CD4-positive, CD25-positive, alpha-beta regulatory T cell (primary cell): ENCODE results near the gene NPIPA1. TPM values are rescaled to one million over a fixed set of nuclear protein-coding genes. Genes with fewer than 3 reads are reported as not detected.
"Not testable (repeated sequence)": the region's sequence is repeated elsewhere in the genome, so short reads cannot be mapped to it uniquely, and the experiment has no call there.

Source experiments
- ATAC-seq, 2 donors: fragments of 150-1000 bp; cut with Tn5 transposase; one replicate each; pipeline ENCODE4 v1.10.0; 2021; ENCODE audit warnings: low read depth in 2 of 2, moderate number of reproducible peaks in 2 of 2, moderate library complexity in 1 of 2
- DNase-seq, 3 donors: peaks; one replicate each; pipeline versions ENCODE4 v3.0.0 to v3.0.0-alpha.2; 2012 to 2022; ENCODE audit warnings: mixed read lengths in 1 of 3
- H3K27ac ChIP-seq: one replicate; pipeline ENCODE4 v1.7.0; 2013; ENCODE audit warnings: mild to moderate bottlenecking, low read length; ENCODE audit not compliant: insufficient read depth, poor library complexity, severe bottlenecking
- H3K27me3 ChIP-seq: one replicate; pipeline ENCODE4 v1.7.0; 2013; ENCODE audit warnings: low read length; ENCODE audit not compliant: control insufficient read depth, insufficient read depth
- H3K36me3 ChIP-seq: one replicate; pipeline ENCODE4 v1.7.0; 2013; ENCODE audit warnings: mild to moderate bottlenecking, low read length, moderate library complexity; ENCODE audit not compliant: control insufficient read depth, insufficient read depth
- H3K4me1 ChIP-seq: 2 replicates; pipeline ENCODE4 v1.7.0; 2013; ENCODE audit warnings: mild to moderate bottlenecking, low read length; ENCODE audit not compliant: insufficient read depth, control insufficient read depth, poor library complexity, severe bottlenecking
- H3K4me3 ChIP-seq: one replicate; pipeline ENCODE4 v1.7.0; 2013; ENCODE audit warnings: low read depth, mild to moderate bottlenecking, low read length, moderate library complexity
- H3K9me3 ChIP-seq, 2 experiments: 1 replicate in 1 of 2; 2 replicates in 1 of 2; pipeline ENCODE4 v1.7.0; 2013; ENCODE audit warnings: low read length in 2 of 2, mild to moderate bottlenecking in 1 of 2, moderate library complexity in 1 of 2; ENCODE audit not compliant: control insufficient read depth in 2 of 2
- H3K27ac Mint-ChIP-seq, 3 donors: one replicate each; pipeline ENCODE4 v1.8.0; 2020 to 2022; ENCODE audit warnings: mild to moderate bottlenecking in 3 of 3, mixed read lengths in 3 of 3, moderate library complexity in 2 of 3
- H3K27me3 Mint-ChIP-seq: one replicate; pipeline ENCODE4 v1.8.0; 2022; ENCODE audit warnings: mild to moderate bottlenecking, mixed read lengths
- H3K36me3 Mint-ChIP-seq: one replicate; pipeline ENCODE4 v1.8.0; 2020; ENCODE audit warnings: mixed read lengths
- H3K4me1 Mint-ChIP-seq, 4 donors: one replicate each; pipeline ENCODE4 v1.8.0; 2020 to 2022; ENCODE audit warnings: mixed read lengths in 4 of 4, mild to moderate bottlenecking in 1 of 4
- H3K4me3 Mint-ChIP-seq, 4 donors: one replicate each; pipeline ENCODE4 v1.8.0; 2020 to 2022; ENCODE audit warnings: mild to moderate bottlenecking in 4 of 4, mixed read lengths in 4 of 4, moderate library complexity in 3 of 4
- H3K9me3 Mint-ChIP-seq, 7 donors: one replicate each; pipeline ENCODE4 v1.8.0; 2020 to 2022; ENCODE audit warnings: mixed read lengths in 7 of 7, mild to moderate bottlenecking in 3 of 7, moderate library complexity in 2 of 7
- polyA plus RNA-seq, 4 donors: library from polyadenylated mRNA; unstranded; fragments of 300-500 nt; fragmentation: Illumina TruSeq; gene quantifications; one replicate each; pipeline ENCODE4 v1.2.3, GENCODE V29; 2021
- total RNA-seq: library from RNA; stranded (reverse); gene quantifications from one replicate; pipeline ENCODE4 v1.2.3, GENCODE V29; 2022

The NPIPA1 gene
- total and polyA plus RNA-seq, 5 donors from 2014 or later = 0.42 to 109 (median 1.7) TPM

DNA sequence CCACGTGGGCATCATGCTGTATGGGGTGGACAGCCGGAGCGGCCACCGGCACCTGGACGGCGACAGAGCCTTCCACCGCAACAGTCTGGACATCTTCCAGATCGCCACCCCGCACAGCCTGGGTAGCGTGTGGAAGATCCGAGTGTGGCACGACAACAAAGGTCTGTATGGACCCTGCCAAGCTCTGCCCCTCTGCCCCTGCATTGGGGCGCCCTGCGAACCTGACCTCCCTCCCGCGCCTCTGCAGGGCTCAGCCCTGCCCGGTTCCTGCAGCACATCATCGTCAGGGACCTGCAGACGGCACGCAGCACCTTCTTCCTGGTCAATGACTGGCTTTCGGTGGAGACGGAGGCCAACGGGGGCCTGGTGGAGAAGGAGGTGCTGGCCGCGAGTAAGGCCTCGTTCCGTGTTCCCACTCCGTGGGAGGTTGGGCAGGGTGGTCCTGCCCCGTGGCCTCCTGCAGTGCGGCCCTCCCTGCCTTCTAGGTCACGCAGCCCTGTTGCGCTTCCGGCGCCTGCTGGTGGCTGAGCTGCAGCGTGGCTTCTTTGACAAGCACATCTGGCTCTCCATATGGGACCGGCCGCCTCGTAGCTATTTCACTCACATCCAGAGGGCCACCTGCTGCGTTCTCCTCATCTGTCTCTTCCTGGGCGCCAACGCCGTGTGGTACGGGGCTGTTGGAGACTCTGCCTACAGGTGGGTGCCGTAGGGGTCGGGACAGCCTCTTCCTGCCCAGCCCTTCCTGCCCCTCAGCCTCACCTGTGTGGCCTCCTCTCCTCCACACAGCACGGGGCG, 4.5 kb upstream of the NPIPA1 start:
- not testable (repeated sequence) for ATAC-seq, H3K4me1 ChIP-seq, H3K27me3 Mint-ChIP-seq, H3K36me3 Mint-ChIP-seq, H3K9me3 ChIP-seq, H3K27ac Mint-ChIP-seq, H3K27me3 ChIP-seq, H3K27ac ChIP-seq, H3K4me3 ChIP-seq, DNase-seq, H3K4me1 Mint-ChIP-seq, H3K9me3 Mint-ChIP-seq, H3K36me3 ChIP-seq, H3K4me3 Mint-ChIP-seq

DNA sequence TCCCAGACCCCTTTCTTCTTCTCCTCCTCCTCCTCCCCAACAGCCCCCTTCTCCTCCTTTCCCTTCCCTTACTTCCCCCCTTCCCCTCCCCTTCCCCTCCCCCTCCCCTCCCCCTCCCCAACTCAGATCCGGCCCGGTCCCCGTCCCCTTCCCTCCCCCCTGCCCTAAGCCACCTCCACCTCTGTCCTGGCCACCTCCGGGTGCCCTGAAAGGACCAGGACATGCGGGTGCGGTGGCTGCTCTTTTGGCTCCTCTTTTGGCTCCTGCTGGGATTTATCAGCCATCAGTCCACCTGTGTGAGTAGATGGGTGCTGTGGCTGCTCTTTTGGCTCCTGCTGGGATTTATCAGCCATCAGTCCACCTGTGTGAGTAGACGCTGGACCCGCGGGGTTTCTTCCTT, 751 bp downstream of the NPIPA1 start:
- H3K9me3 ChIP-seq, H3K4me1 Mint-ChIP-seq, H3K9me3 Mint-ChIP-seq, H3K36me3 Mint-ChIP-seq, DNase-seq, H3K27me3 ChIP-seq, ATAC-seq, H3K4me1 ChIP-seq, H3K4me3 Mint-ChIP-seq, H3K27me3 Mint-ChIP-seq, H3K36me3 ChIP-seq, H3K27ac Mint-ChIP-seq, H3K27ac ChIP-seq, H3K4me3 ChIP-seq: not testable (repeated sequence)

DNA sequence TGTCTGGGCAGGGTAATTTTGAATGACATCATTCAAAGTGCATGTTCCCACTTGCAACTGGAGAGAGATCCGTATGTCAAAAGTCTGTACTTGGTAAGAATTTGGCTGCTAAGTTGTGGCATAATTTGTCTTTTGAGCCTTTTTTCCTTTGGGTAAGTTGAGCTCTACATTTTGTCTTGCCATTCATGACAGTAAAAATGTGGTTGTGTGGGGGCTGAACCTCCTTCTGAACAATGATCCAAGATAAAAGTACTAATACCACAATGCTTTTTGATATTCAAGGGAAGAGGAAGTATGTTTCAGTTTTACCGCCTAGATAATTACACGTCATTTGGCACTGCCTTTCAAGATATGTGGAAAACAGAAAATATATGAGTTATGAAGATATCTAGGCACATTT, 5.4 kb downstream of the NPIPA1 start:
- not testable (repeated sequence) for H3K9me3 Mint-ChIP-seq, DNase-seq, H3K4me1 ChIP-seq, ATAC-seq, H3K4me3 ChIP-seq, H3K36me3 Mint-ChIP-seq, H3K4me1 Mint-ChIP-seq, H3K27ac Mint-ChIP-seq, H3K9me3 ChIP-seq, H3K36me3 ChIP-seq, H3K4me3 Mint-ChIP-seq, H3K27me3 ChIP-seq, H3K27ac ChIP-seq, H3K27me3 Mint-ChIP-seq

DNA sequence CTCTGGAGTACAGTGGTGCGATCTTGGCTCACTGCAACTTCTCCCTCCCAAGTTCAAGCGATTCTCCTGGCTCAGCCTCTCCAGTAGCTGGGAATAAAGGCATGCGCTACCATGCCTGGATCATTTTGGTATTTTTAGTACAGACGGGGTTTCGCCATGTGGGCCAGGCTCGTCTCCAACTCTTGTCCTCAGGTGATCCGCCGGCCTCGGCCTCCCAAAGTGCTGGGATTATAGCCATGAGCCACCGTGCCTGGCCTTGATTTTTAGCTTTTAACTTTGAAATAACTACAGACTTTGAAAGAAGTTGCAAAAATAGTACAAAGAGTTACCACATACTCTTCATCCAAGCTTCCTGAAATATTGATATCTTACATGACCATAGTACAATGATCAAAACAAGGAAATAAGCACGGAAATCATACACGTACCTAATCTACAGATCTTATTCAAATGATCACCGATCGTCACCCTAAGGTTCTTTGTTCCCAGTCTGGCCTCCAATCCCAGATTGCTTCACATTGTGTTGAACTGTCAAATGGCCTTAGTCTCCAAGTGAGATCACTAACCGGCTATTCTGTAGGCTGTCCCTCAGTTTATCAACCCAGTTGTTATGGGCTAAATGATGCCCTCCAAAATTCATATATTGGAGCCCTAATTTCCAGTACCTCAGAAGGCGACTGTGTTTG, 18.4 kb downstream of the NPIPA1 start:
- Histone ChIP-seq H3K27me3 (no peaks in the 10 kb centered on the region), H3K9me3 (no peaks in the 10 kb centered on the region), H3K4me3 (no peak overlapping the region), H3K4me1 (no peaks in the 10 kb centered on the region), H3K36me3 (no peaks in the 10 kb centered on the region), H3K27ac (no peak overlapping the region)
- H3K27me3 Mint-ChIP-seq = peaks cover 14% of the 10 kb centered on the region
- ATAC-seq (no peak), DNase-seq (no peak)
- no peak overlapping the region for H3K27ac Mint-ChIP-seq
- H3K36me3 Mint-ChIP-seq = no peaks in the 10 kb centered on the region
- no peaks in the 10 kb centered on the region for H3K9me3 Mint-ChIP-seq
- no peaks in the 10 kb centered on the region for H3K4me1 Mint-ChIP-seq
- H3K4me3 Mint-ChIP-seq = no peak overlapping the region

DNA sequence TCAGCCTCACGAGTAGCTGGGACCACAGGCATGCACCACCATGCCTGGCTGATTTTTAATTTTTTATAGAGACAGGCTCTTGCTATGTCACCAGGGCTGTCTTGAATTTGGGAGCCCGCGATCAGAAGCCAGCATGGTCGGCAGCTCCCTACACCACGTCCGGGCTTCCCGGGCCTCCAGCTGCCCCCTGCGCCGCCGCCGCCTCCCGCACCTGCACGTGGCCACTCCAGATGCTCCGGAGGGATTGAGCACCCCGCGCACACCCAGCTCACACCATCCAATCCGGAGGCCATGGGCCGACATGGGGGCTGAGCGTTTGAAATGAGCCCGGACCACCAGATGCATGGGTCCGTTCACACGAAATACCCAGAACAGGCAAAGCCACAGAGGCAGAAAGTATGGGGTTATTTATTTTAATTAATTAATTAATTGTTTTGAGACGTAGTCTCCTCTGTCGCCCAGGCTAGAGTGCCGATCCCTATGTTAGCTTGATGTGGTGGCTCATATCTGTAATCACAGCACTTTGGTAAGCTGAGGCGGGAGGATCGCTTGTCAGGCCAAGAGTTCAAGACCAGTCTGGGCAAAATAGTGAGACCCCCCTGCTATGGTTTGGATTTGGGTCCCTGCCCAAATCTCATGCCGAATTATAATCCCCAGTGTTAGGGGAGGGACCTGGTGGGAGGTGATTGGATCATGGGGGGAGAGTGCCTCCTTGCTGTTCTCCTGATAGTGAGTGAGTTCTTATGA, 20.5 kb downstream of the NPIPA1 start:
- no peaks in the 10 kb centered on the region for H3K36me3 Mint-ChIP-seq
- Histone ChIP-seq H3K36me3 (no peaks in the 10 kb centered on the region), H3K9me3 (no peaks in the 10 kb centered on the region), H3K4me1 (no peaks in the 10 kb centered on the region), H3K4me3 (no peak overlapping the region), H3K27me3 (no peaks in the 10 kb centered on the region), H3K27ac (no peak overlapping the region)
- H3K4me1 Mint-ChIP-seq = no peaks in the 10 kb centered on the region
- H3K27ac Mint-ChIP-seq = peak overlapping the region in 1 of 3 donors; percentile 21
- DNase-seq = no peak
- no peak for ATAC-seq
- H3K27me3 Mint-ChIP-seq = peaks cover 21% of the 10 kb centered on the region
- H3K4me3 Mint-ChIP-seq = no peak overlapping the region
- peaks cover 0 to 1% (median 0%) of the 10 kb centered on the region in 7 donors for H3K9me3 Mint-ChIP-seq

DNA sequence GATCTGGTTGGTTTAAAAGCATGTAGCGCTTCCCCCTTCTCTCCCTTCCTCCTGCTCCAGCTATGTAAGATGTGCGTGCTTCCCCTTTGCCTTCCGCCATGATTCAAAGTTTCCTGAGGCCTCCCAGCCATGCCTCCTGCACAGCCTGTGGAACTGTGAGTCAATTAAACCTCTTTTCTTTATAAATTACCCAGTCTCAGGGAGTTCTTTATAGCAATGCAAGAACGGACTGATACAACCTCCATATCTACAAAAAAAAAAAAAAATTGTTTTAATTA, 21.0 kb downstream of the NPIPA1 start:
- Histone ChIP-seq H3K9me3 (peaks cover 1% of the 10 kb centered on the region in 2 experiments), H3K27ac (no peak overlapping the region), H3K36me3 (no peaks in the 10 kb centered on the region), H3K4me1 (no peaks in the 10 kb centered on the region), H3K27me3 (no peaks in the 10 kb centered on the region), H3K4me3 (no peak overlapping the region)
- Mint-ChIP-seq H3K4me1 (no peaks in the 10 kb centered on the region), H3K9me3 (peaks cover 0 to 6% (median 0%) of the 10 kb centered on the region in 7 donors), H3K27me3 (peaks cover 21% of the 10 kb centered on the region), H3K36me3 (no peaks in the 10 kb centered on the region), H3K27ac (no peak overlapping the region), H3K4me3 (no peak overlapping the region)
- no peak for ATAC-seq
- no peak for DNase-seq

DNA sequence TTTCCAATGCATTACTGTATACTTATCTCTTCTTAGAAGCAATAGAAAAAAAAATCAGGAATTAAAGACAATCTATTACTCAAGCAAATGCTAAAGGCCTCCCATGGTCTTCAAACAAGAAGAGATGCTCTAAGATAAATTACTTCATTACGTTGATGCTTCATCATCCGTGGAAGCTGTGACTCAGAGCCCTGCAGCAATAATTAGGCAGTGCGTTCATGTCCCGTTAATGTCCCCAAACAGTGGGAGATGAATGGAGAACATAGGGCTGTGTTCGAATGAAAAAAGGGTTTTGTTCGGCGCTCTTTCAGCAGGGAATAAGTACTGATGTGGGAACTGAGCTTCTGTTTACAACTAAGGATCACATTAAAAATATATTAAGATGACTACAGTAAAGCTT, 21.7 kb downstream of the NPIPA1 start:
- H3K4me1 ChIP-seq = no peaks in the 10 kb centered on the region
- no peaks in the 10 kb centered on the region for H3K36me3 Mint-ChIP-seq
- no peak overlapping the region for H3K4me3 Mint-ChIP-seq
- peaks cover 0 to 9% (median 0%) of the 10 kb centered on the region in 7 donors for H3K9me3 Mint-ChIP-seq
- H3K27me3 Mint-ChIP-seq = peaks cover 28% of the 10 kb centered on the region
- ATAC-seq (no peak), DNase-seq (no peak)
- H3K27me3 ChIP-seq = no peaks in the 10 kb centered on the region
- H3K36me3 ChIP-seq = no peaks in the 10 kb centered on the region
- no peak overlapping the region for H3K4me3 ChIP-seq
- peaks cover 4 to 6% of the 10 kb centered on the region in 2 experiments for H3K9me3 ChIP-seq
- no peak overlapping the region for H3K27ac ChIP-seq
- no peaks in the 10 kb centered on the region for H3K4me1 Mint-ChIP-seq
- no peak overlapping the region for H3K27ac Mint-ChIP-seq
